GM12891 (cell line): ENCODE data around the gene RPL26.
"Not testable (repeated sequence)": the region's sequence is repeated elsewhere in the genome, so short reads cannot be mapped to it uniquely, and the experiment has no call there.

ENCODE experiments used
- DNase-seq: peaks from one replicate; pipeline ENCODE4 v3.0.0; 2011; ENCODE audit warnings: low spot score; ENCODE audit not compliant: insufficient read length
- FAIRE-seq: peaks from 2 replicates; lab custom pipeline; 2011; peaks lifted over from hg19 to GRCh38; lab: Jason Lieb, UNC
- PAX5 ChIP-seq: IDR thresholded peaks from 2 replicates; pipeline ENCODE4 v1.6.1; 2011; ENCODE audit warnings: low read length, moderate library complexity, mild to moderate bottlenecking; ENCODE audit not compliant: insufficient read depth, severe bottlenecking
- POLR2A ChIP-seq: IDR thresholded peaks from 2 replicates; pipeline ENCODE4 v1.6.1; 2011; ENCODE audit warnings: low read depth, low read length, control low read depth
- POLR2AphosphoS5 ChIP-seq: IDR thresholded peaks from 2 replicates; pipeline ENCODE4 v1.6.1; 2011; ENCODE audit warnings: low read depth, low read length, control low read depth
- POU2F2 ChIP-seq: IDR thresholded peaks from 2 replicates; pipeline ENCODE4 v1.6.1; 2011; ENCODE audit warnings: low read depth, mild to moderate bottlenecking, control low read depth, low read length, moderate library complexity
- SPI1 ChIP-seq: IDR thresholded peaks from 2 replicates; pipeline ENCODE4 v1.6.1; 2011; ENCODE audit warnings: low read depth, low read length, control low read depth
- TAF1 ChIP-seq: IDR thresholded peaks from 2 replicates; pipeline ENCODE4 v1.6.1; 2011; ENCODE audit warnings: low read depth, low read length, control low read depth

The RPL26 gene

DNA sequence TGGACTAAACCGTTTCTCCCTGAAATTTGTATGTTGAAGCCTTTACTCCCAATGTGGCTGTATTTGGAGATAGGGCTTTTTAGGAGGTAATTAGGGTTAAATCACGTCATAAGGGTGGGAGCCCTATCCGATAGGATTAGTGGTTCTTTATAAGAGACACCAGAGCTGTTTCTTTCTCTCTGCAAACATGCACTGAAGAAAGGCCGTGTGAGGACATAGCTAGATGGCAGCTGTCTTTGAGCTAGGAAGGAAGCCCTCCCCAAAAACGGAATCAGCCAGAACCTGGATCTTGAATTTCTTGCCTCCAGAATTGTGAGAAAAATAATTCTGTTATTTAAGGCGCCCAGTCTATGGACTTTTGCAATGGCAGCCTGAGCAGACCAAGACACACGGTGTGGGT, 29.3 kb downstream of the RPL26 start:
- FAIRE-seq (no peak), DNase-seq (no peak)
- TF ChIP-seq POLR2AphosphoS5 (no peak), TAF1 (no peak), PAX5 (no peak), SPI1 (no peak), POLR2A (no peak), POU2F2 (no peak)

DNA sequence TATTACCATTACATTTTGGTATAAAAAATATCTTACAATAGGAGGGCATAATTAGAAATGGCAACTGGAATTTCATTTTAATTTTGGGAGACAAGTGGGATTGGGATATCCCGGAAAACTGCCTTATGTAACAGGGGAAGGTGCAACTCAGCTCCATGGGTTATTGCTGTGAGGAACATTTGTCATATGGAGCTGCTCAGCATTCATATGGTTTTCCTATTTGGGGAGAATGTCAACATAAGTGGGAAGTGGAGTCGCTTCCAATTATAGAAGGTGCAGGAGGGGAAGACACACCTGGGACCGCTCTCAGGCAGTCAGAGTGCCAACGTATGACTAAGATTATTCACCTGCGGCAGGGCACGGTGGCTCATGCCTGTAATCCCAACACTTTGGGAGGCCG, 32.7 kb downstream of the RPL26 start:
- no peak for TF ChIP-seq TAF1
- no peak for TF ChIP-seq POLR2A
- no peak for TF ChIP-seq SPI1
- TF ChIP-seq PAX5: no peak
- no peak for TF ChIP-seq POU2F2
- no peak for TF ChIP-seq POLR2AphosphoS5
- no peak for DNase-seq
- no peak for FAIRE-seq

DNA sequence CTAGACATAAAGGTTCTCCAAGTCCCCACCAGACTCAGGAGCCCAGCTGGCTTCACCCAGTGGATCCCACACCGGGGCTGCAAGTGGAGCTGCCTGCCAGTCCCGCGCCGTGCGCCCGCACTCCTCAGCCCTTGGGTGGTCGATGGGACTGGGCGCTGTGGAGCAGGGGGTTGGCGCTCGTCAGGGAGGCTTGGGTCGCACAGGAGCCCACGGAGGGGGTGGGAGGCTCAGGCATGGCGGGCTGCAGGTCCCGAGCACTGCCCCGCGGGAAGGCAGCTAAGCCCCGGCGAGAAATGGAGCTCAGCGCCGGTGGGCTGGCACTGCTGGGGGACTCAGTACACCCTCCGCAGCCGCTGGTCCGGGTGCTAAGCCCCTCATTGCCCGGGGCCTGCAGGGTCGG, 36.0 kb downstream of the RPL26 start:
- DNase-seq, FAIRE-seq: not testable (repeated sequence)

DNA sequence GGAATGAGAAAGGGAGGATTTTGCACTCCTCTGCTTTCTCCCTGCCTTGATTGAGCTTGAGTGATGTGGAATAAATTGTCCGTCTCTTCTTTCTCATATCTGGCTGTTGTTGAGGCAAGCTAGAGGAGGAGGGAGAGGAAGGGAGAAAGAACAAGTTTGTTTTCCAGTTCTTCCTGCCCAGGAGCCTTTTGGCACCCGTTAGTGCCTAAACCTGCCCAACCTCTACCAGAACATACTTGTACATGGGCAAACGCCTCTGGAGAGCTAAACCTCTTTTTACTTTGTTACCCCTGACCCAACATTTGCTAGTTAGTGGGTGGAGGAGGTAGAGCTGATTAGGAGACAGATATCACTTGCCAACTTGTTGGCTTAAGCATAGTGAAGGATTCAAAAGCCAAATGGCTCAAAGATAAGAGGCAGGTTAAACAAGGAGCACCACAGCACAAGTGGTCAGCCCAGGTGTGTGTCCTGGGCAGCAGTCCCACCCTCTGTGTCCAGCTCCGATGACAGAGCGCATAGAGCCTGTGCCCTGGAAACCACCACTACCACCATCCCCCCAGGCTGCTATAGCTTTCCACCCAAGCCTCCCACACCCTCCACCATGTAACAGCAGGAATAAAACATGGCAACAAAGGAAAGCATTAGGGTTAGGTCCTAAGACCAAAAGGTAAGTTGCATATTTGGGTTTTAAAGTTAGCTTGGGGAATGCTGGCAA, 36.9 kb downstream of the RPL26 start:
- FAIRE-seq: no peak
- no peak for DNase-seq
- TF ChIP-seq POLR2AphosphoS5 (no peak), POU2F2 (no peak), POLR2A (no peak), TAF1 (no peak), PAX5 (no peak), SPI1 (no peak)

DNA sequence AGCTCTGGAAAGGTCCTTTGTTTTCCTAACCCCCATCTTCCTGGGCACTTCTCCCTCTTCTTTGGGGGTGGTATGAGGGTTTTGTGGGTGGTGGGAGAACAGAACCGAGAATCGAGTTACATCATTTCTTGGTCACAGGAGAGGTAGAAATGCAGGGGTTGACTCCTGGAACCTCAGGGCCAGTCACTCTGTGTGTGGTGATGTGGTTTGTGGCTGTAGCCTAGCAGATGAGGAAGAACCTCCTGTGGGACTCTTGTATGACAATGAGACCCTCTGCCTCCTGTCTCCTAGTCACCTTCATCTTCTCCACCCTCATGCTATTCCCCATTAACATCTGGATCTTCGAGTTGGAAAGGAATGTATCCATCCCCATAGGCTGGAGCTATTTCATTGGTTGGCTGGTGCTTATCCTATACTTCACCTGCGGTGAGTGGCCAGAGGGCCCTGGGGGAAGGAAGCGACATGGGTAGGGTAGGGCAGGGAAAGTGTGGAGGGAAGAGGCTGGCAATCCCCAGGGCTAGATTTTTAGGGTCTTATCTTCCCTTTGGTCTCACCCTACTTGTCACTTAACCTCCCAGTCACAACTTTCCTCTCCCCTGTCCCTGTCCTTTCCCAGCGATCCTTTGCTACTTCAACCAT, 37.8 kb downstream of the RPL26 start:
- DNase-seq (no peak), FAIRE-seq (no peak)
- TF ChIP-seq SPI1: no peak
- no peak for TF ChIP-seq PAX5
- no peak for TF ChIP-seq POU2F2

DNA sequence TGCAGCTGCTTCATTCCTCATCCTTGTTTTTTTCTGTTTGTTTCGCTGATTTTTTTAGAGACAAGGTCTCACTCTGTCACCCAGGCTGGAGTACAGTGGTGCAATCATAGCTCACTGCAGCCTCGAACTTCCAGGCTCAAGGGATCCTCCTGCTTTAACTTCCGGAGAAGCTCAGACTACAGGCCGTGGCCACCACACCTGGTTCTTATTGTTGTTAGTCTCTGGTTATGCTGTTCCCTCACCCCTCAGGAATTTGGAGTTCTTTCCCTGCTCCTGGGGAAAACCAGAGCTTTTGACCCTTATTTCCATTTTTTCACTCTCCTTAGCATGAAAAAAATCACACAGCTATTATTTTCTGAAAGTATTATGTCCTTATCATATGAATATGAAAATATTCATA, 41.5 kb downstream of the RPL26 start:
- no peak for DNase-seq
- no peak for FAIRE-seq
- no peak for TF ChIP-seq SPI1
- TF ChIP-seq TAF1: no peak
- TF ChIP-seq PAX5: no peak

DNA sequence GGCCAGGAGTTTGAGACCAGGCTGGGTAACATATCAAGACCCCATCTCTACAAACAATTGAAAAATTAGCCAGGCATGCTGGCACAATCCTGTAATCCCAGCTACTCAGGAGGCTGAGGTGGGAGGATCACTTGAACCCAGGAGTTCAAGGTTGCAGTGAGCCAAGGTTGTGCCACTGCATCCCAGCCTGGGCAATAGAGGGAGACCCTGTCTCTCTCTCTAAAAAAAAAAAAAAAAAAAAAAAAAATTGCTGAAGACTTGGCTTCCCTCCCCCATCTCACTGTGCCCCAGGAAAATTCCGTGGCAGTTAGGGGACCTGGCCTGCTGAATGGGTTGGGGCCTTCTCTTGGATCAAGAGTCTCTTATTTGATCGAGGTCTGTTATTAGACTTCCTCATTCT, 43.5 kb downstream of the RPL26 start, which contains the start of gene ODF4:
Gene ODF4 (plus strand): TSS at position 301 of the 400 bp plus-strand sequence. CDS start 212 bp downstream, outside the sequence.
- no peak for TF ChIP-seq POLR2A
- TF ChIP-seq PAX5: no peak
- no peak for TF ChIP-seq TAF1
- no peak for TF ChIP-seq POLR2AphosphoS5
- TF ChIP-seq POU2F2: no peak
- TF ChIP-seq SPI1: no peak
- no peak for FAIRE-seq
- DNase-seq: no peak

DNA sequence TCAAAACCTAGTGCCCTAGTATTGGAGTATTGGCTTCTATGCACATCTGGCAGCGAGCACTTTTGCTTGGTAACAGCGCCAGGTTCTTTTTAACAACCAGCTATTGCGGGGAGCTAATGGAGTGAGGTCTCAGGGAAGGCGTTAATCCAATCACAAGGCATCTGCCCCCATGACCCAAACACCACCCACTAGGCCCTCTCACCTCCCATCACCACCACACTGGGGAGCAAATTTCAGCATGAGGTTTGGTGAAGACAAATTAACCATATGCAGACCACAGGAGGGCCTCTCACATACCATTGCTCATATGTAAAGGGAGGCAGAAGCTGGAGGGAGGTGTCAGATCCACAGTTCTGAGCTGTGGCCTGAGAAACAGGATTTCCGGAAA, 44.2 kb downstream of the RPL26 start:
- no peak for TF ChIP-seq POU2F2
- no peak for DNase-seq
- no peak for FAIRE-seq

DNA sequence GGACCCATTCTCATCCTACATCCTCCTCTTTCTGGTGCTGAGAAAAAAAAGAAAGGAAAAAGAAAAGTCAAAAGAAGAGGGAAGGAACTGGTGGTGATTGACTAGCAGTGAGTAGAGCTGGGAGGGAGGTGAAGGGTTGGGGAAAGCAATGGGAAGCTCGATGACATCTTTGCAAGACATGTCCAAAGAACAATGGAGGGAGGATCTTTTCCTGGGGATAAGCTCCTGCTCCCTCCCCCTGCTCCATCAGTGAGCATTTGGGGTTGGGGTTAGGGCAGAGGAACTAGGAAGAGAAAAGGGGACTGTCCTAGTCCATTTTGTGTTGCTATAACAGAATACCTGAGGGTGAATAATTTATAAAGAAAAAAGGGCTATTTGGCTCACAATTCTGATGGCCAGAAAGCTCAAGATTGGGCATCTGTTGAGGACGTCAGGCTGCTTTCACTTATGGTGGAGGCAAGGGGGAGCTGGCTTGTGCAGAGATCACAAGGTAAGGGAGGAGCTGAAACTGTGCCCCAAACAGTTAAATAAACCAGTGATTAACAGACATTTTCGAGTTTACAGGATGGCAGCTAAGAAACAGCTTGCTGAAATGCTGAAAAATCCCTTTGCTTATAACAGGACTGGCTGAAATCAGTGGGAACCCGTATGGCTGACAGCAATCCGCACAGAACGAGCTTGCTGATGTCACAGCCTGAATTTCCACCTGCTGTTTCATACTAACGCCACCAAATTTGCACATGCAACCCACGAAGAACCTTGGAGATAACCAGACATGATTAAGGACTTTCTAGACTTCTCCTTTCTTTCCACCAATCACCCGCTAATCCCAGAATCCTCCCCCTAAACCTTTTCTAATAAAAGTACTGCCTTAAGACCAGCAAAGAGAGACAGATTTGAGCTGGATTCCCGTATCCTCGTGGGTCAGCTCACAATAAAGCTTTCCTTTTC, 44.9 kb downstream of the RPL26 start:
- FAIRE-seq: no peak

DNA sequence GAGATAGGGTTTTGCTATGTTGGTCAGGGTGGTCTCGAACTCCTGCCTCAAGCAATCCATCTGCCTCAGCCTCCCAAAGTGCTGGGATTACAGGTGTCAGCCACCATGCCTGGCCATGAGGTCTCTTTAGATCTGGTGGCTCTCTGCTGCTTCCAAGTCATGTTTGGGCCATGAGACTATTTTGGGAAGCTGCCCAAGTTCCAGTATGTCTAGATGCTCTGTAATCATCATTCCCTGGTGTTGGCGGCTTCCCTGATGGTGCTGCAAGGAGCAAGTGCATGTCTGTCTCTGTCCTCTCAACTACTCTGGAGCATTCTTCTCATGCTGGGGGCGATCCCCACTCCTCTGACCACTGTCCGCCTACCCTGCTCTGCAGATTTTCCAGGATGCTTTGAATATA, 49.7 kb downstream of the RPL26 start:
- no peak for TF ChIP-seq TAF1
- no peak for TF ChIP-seq POU2F2
- TF ChIP-seq SPI1: no peak
- no peak for TF ChIP-seq POLR2AphosphoS5
- TF ChIP-seq POLR2A: no peak
- TF ChIP-seq PAX5: no peak
- FAIRE-seq (no peak), DNase-seq (no peak)

More for the DNA sequence above, 44.9 kb downstream of the RPL26 start:
- no peak for DNase-seq
- TF ChIP-seq SPI1 (no peak), POU2F2 (no peak), POLR2AphosphoS5 (no peak), TAF1 (no peak), PAX5 (no peak), POLR2A (no peak)
